ENCODE measurements around the gene COTL1. TPM values are rescaled to one million over a fixed set of nuclear protein-coding genes. Genes with fewer than 3 reads are reported as not detected.

The COTL1 gene
- total and polyA plus RNA-seq, 4 donors, result 62.4 to 223 (median 142) TPM

DNA sequence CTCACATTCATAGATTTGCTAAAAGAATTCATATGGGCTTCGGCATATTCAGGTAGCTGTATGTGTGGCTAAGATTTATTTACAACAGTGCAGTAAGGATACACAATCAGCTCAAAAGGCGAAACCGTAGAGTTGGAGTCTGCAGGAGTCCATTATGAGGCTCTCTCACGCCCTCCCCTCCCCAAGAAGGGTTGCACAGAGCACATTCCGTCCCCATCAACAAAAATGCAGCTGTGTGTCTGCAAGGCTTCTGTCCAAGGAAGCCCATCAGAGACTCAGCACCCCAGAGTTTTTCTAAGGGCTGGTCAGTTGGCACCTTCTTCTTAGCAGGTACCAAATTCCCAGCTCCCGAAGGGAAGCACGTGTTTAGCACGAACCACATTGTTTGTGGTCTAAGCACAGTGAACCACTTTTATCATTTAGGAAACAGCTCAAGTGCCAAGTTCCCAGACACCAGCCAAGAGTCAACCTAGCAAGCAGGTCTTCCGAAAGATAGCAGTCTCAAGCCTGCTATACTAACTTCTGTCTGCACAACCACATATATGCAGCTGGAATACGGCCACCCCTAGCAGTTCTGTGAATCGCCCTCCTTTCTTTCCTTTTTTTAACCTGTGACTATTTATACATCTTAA, 84.9 kb downstream of the COTL1 start:
- no peaks in the 10 kb centered on the region for H3K36me3 ChIP-seq (ENCODE audit: control insufficient read depth in 4 of 4, insufficient read depth in 4 of 4, low read length in 4 of 4)
- H3K4me3 ChIP-seq, result no peak overlapping the region
- peaks cover 4 to 28% (median 15%) of the 10 kb centered on the region in 5 donors for H3K4me1 ChIP-seq (ENCODE audit: control insufficient read depth in 5 of 5, insufficient read depth in 5 of 5, low read length in 5 of 5)
- H3K27ac ChIP-seq (ENCODE audit: low read depth in 1 of 2, low read length in 1 of 2), result peak overlapping the region; percentile 24 to 60
- ATAC-seq (ENCODE audit: insufficient read depth, low FRiP score) (no peak), DNase-seq (no peak)
- H3K9me3 ChIP-seq (ENCODE audit: control insufficient read depth in 4 of 4, insufficient read depth in 3 of 4, low read length in 3 of 4), result peaks cover 0 to 6% (median 2%) of the 10 kb centered on the region in 4 donors
- no peak overlapping the region for H3K9ac ChIP-seq (ENCODE audit: insufficient read depth in 1 of 2, low read length in 2 of 2)
- 64 to 67% methylated on average over 11 of the region's 11 CpGs for WGBS, 2 donors
- TF ChIP-seq, protein P1, sequence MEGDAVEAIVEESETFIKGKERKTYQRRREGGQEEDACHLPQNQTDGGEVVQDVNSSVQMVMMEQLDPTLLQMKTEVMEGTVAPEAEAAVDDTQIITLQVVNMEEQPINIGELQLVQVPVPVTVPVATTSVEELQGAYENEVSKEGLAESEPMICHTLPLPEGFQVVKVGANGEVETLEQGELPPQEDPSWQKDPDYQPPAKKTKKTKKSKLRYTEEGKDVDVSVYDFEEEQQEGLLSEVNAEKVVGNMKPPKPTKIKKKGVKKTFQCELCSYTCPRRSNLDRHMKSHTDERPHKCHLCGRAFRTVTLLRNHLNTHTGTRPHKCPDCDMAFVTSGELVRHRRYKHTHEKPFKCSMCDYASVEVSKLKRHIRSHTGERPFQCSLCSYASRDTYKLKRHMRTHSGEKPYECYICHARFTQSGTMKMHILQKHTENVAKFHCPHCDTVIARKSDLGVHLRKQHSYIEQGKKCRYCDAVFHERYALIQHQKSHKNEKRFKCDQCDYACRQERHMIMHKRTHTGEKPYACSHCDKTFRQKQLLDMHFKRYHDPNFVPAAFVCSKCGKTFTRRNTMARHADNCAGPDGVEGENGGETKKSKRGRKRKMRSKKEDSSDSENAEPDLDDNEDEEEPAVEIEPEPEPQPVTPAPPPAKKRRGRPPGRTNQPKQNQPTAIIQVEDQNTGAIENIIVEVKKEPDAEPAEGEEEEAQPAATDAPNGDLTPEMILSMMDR (IDR thresholded peaks at IDR 0.05; ENCODE audit: control extremely low read depth, extremely low read depth), result no peak
- no peaks in the 10 kb centered on the region for H3K27me3 ChIP-seq (ENCODE audit: control insufficient read depth in 3 of 3, insufficient read depth in 3 of 3, low read length in 2 of 3)

DNA sequence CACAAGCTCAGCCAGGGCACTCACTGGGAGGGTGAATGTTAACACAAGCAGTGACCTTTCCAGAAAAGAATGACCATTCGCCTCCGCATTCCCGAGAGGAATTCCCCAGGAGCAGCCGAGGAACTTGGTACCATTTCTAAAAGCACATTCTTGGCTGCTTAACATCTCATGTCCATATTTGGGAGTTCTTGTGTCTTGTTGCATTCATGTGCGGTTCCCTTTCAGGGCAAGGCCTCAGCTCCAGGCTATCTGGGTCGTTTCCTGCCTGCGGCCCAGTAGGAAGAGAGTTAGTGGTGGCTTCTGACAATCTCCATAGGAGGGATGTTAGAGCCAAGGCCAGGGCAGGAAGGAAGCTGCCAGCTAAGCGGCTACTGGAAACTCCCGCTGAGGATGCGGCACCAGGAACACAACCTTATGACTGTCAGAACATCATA, 85.6 kb downstream of the COTL1 start:
- no peak overlapping the region for H3K9ac ChIP-seq (ENCODE audit: insufficient read depth in 1 of 2, low read length in 2 of 2)
- no peaks in the 10 kb centered on the region for H3K27me3 ChIP-seq (ENCODE audit: control insufficient read depth in 3 of 3, insufficient read depth in 3 of 3, low read length in 2 of 3)
- H3K4me3 ChIP-seq, result no peak overlapping the region
- peak overlapping the region; percentile 24 to 79 for H3K27ac ChIP-seq (ENCODE audit: low read depth in 1 of 2, low read length in 1 of 2)
- no peaks in the 10 kb centered on the region for H3K36me3 ChIP-seq (ENCODE audit: control insufficient read depth in 4 of 4, insufficient read depth in 4 of 4, low read length in 4 of 4)
- DNase-seq (peak; percentile 75 to 86 (median 82)), ATAC-seq (ENCODE audit: insufficient read depth, low FRiP score) (peak; percentile 76)
- TF ChIP-seq, protein P1 (IDR thresholded peaks at IDR 0.05; ENCODE audit: control extremely low read depth, extremely low read depth), result no peak
- peaks cover 6 to 25% (median 15%) of the 10 kb centered on the region in 5 donors for H3K4me1 ChIP-seq (ENCODE audit: control insufficient read depth in 5 of 5, insufficient read depth in 5 of 5, low read length in 5 of 5)
- 23 to 34% methylated on average over 10 of the region's 10 CpGs for WGBS, 2 donors
- peaks cover 0 to 6% (median 2%) of the 10 kb centered on the region in 4 donors for H3K9me3 ChIP-seq (ENCODE audit: control insufficient read depth in 4 of 4, insufficient read depth in 3 of 4, low read length in 3 of 4)

DNA sequence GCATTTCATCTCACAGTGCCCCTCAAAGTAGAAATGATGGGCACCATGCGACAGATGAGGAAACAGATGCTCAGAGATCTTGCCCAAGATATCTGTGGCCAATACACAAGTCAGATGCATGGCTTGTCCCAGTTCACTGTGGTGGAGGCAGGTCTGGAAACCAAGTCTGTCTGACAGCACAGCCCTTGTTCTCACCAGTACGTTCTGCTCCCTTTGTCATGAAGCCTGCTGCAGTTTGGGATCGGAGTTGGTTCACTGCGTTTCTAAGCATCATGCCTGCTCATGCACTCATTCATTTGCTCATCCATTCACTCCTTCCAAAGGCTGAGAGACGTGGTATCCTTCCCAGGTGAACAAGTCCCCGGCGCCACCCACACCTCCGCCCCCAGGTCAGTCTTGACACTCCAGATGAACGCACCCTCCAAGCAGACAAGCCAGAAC, 86.2 kb downstream of the COTL1 start:
- ATAC-seq (ENCODE audit: insufficient read depth, low FRiP score) (no peak), DNase-seq (no peak)
- WGBS, 2 donors, result 70 to 79% methylated on average over 9 of the region's 9 CpGs
- peaks cover 7 to 27% (median 15%) of the 10 kb centered on the region in 5 donors for H3K4me1 ChIP-seq (ENCODE audit: control insufficient read depth in 5 of 5, insufficient read depth in 5 of 5, low read length in 5 of 5)
- peaks cover 0 to 6% (median 2%) of the 10 kb centered on the region in 4 donors for H3K9me3 ChIP-seq (ENCODE audit: control insufficient read depth in 4 of 4, insufficient read depth in 3 of 4, low read length in 3 of 4)
- TF ChIP-seq, protein P1 (IDR thresholded peaks at IDR 0.05; ENCODE audit: control extremely low read depth, extremely low read depth), result no peak
- no peak overlapping the region for H3K4me3 ChIP-seq
- peak overlapping the region in 1 of 2 donors; percentile 79 for H3K27ac ChIP-seq (ENCODE audit: low read depth in 1 of 2, low read length in 1 of 2)
- H3K27me3 ChIP-seq (ENCODE audit: control insufficient read depth in 3 of 3, insufficient read depth in 3 of 3, low read length in 2 of 3), result no peaks in the 10 kb centered on the region
- H3K9ac ChIP-seq (ENCODE audit: insufficient read depth in 1 of 2, low read length in 2 of 2), result no peak overlapping the region
- no peaks in the 10 kb centered on the region for H3K36me3 ChIP-seq (ENCODE audit: control insufficient read depth in 4 of 4, insufficient read depth in 4 of 4, low read length in 4 of 4)
